WI38 (cell line): ENCODE data around the gene CYP2W1.
"Not testable (repeated sequence)": the region's sequence is repeated elsewhere in the genome, so short reads cannot be mapped to it uniquely, and the experiment has no call there.

Source experiments
- H3K4me3 ChIP-seq: 2 replicates; pipeline ENCODE4 v1.5.1; 2011; ENCODE audit warnings: low read depth, mild to moderate bottlenecking, control low read depth, low read length
- TF ChIP-seq, protein P1 (sequence below): IDR thresholded peaks from 2 replicates; pipeline ENCODE4 v1.5.1; 2012; ENCODE audit warnings: low read depth, mild to moderate bottlenecking, control low read depth, low read length

Gene CYP2W1

DNA sequence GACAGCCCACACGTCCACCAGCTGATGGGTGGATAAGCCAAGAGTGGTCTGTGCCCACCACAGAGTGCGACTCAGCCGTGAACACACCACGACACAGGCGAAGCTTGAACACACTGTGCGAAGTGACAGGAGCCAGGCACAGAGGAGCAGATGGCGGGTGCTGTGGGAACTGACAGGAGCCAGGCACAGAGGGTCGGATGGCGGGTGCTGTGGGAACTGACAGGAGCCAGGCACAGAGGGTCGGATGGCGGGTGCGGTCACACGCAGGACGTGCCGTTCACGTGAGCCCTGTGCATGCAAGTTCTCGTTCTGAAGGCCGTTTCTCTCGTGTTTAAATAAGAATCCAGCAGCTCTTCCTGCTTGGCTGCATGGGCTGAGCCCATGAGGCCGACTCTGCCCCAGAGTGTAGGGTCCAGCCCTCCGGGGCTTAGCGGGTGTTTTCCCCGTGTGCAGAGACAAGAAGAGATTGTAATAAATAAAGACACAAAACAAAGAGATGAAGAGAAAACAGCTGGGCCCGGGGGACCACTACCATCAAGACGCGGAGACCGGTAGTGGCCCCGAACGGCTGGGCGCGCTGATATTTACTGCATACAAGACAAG lies 22.6 kb upstream of the CYP2W1 start:
- H3K4me3 ChIP-seq = no peak overlapping the region
- TF ChIP-seq, protein P1, sequence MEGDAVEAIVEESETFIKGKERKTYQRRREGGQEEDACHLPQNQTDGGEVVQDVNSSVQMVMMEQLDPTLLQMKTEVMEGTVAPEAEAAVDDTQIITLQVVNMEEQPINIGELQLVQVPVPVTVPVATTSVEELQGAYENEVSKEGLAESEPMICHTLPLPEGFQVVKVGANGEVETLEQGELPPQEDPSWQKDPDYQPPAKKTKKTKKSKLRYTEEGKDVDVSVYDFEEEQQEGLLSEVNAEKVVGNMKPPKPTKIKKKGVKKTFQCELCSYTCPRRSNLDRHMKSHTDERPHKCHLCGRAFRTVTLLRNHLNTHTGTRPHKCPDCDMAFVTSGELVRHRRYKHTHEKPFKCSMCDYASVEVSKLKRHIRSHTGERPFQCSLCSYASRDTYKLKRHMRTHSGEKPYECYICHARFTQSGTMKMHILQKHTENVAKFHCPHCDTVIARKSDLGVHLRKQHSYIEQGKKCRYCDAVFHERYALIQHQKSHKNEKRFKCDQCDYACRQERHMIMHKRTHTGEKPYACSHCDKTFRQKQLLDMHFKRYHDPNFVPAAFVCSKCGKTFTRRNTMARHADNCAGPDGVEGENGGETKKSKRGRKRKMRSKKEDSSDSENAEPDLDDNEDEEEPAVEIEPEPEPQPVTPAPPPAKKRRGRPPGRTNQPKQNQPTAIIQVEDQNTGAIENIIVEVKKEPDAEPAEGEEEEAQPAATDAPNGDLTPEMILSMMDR = no peak

DNA sequence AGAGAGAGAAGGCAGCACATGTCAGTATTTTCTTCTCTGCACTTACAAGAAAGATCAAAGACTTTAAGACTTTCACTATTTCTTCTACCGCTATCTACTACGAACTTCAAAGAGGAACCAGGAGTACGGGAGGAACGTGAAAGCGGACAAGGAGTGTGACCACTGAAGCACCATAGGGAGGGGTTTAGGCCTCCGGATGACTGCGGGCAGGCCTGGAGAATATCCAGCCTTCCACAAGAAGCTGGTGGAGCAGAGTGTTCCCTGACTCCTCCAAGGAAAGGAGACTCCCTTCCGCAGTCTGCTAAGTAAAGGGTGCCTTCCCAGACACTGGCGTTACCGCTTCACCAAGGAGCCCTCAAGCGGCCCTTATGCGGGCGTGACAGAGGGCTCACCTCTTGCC lies 22.0 kb upstream of the CYP2W1 start:
- H3K4me3 ChIP-seq = not testable (repeated sequence)

DNA sequence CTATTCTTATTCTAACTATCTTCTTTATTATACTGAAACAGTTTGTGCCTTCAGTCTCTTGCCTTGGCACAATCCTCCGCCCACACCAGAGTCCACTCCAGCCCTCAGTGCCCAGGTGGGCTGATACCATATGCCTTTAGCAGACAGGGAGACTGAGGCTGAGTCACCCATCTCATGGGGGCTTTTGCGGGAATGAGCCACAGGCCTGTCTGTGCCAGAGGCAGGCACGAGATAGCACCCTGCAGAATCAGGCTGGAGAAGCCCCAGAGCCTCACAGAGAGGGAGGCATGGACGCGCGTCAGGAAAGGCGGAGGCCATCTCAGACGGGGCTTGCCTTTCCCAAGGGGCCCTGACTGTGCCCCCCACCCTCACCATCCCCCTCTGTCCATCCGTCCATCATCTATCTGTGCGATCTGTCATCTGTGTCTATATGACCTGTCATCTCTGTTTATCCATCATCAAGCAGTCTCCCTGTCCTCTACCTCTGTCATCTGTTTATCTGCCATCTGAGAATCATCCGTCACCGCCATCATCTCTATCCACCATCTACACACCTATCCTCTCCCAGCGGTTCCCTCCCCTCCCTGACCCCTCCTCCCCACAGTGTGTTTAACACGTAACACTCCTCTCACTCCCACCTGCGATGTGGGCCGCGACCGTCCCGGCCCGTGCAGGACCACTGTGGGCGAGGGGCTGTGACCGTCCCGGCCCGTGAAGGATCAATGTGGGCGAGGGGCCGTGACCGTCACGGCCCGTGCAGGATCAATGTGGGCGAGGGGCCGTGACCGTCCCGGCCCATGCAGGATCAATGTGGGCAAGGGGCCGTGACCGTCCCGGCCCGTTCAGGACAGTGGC lies 21.2 kb upstream of the CYP2W1 start:
- no peak overlapping the region for H3K4me3 ChIP-seq
- TF ChIP-seq, protein P1 = no peak

DNA sequence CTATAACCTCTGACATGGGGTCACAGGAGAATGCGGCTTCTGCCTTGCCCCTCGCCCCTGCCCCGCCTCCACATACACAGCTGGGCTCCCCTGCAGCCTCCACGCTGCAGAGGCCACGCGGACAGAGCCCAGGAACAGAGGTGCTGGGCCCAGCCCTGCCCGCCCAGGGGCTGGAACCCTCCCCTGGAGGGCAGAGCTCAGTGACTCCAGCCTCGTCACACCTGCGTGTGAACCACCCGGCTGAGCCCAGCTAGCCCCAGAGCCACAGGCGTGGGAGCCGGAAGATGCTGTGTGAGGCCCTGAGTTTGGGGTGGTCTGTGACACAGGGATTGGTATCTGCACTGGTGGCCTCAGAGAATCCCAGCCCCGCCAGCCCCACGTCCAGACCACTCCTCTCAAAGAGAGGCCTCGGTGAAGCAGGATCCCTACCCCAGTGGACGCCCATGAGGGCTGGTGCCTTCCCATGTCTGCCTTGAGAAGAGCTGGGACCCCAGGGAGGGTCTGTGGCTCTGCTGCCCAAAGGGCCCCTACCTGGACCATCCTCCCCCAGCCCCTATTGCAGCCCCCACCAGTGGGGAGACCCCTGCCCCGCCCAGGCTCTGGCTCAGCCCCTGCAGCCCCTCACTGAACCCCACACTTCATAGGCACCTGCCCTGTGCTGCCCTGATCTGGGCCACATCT lies 20.4 kb upstream of the CYP2W1 start:
- no peak overlapping the region for H3K4me3 ChIP-seq
- TF ChIP-seq, protein P1 = no peak

DNA sequence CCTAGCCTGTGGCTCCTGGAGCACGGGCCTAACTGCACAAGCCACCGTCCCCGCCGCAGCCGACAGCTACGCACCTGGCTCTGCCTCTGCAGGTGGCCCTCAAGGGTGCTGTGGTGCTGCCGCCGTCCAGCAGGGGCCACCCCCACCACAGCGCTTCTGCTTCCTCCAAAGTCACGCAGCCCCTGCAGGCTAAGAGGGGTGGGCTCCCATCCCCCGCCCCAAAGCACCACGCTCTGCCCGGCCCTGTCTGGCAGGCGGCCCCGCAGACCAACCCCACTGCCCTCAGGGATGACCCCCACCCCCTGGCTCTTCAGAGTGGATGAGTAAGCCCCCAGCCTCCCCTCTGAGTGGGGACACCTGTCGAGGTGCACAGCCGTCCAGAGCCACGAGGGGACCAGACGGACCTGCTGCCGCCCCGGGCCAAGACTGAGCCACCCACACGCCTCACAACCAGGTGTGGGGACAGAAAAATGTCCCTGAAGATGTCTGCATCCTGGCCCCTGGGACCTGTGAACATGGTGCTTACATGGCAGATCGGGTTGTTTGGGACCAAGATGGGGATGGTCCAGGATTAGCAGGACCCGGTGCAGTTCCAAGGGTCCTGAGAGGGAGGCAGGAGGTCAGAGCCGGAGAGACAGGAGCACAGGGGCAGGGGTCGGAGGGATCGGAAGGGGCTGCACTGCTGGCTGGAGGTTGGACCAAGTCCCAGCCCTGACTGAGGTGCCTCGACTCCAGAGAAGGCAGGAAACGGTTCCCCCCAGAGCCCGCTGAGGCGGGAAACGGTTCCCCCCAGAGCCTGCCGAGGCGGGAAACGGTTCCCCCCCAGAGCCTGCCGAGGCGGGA lies 19.5 kb upstream of the CYP2W1 start:
- no peak overlapping the region for H3K4me3 ChIP-seq
- TF ChIP-seq, protein P1 = no peak

DNA sequence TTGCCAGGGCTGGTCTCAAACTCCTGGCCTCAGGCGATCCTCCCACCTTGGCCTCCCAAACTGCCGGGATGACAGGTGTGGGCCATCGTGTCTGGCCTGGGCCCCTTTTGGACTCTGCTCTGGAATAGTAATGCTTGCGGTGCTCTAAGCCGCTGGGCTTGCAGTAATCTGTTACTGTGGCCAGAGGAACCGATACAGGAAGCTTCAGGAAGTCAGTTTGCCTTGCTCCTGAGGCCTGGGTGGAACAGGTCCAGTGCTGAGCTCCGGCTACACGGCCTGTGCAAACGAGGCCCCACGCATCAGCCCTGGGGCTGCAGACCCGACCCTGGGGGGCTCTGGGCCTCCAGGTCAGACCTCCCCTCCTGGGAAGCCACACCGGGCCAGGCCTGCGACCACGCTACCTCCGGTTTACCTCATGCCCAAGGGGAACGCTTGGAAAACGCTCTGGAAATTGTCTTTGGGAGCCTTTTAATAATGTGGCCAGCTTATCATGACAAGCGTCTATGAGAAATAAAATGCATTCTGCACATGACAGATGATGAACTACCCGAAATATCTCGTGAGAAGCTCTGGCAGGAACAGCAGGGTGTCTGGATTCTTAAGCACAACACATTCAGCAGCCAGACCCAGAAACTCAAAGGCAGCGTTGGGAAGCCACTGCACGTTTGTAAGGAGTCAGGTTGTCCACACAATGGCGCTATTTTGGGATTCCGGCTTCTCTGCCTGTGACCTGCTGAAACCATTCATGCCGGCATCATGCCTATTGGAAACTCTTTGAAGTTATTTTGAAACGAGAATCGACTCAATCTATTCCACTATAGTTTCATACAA lies 18.4 kb upstream of the CYP2W1 start:
- H3K4me3 ChIP-seq = no peak overlapping the region
- TF ChIP-seq, protein P1 = no peak
